Tibial nerve (tissue), 4 donors: ENCODE data around the gene PTGR3.

Experiments
- CTCF ChIP-seq, 5 experiments: fragments of 200-600 bp in 3 of 5; fragments of 450-650 bp in 2 of 5; sonication (generic) in 3 of 5; IDR thresholded peaks; one replicate each; pipeline ENCODE4 v1.5.1; 2016 to 2019; ENCODE audit warnings: antibody characterized with exemption in 5 of 5, mild to moderate bottlenecking in 3 of 5, moderate library complexity in 2 of 5
- EP300 ChIP-seq, 2 donors: sonication (generic); formaldehyde crosslinking; IDR thresholded peaks; one replicate each; pipeline ENCODE4 v1.6.1; 2017; ENCODE audit warnings: antibody characterized with exemption in 2 of 2, mild to moderate bottlenecking in 1 of 2
- POLR2A ChIP-seq, 2 donors: fragments of 450-650 bp; IDR thresholded peaks; one replicate each; pipeline ENCODE4 v1.6.1; 2017; ENCODE audit warnings: antibody characterized with exemption in 2 of 2, mild to moderate bottlenecking in 2 of 2, moderate library complexity in 2 of 2

DNA sequence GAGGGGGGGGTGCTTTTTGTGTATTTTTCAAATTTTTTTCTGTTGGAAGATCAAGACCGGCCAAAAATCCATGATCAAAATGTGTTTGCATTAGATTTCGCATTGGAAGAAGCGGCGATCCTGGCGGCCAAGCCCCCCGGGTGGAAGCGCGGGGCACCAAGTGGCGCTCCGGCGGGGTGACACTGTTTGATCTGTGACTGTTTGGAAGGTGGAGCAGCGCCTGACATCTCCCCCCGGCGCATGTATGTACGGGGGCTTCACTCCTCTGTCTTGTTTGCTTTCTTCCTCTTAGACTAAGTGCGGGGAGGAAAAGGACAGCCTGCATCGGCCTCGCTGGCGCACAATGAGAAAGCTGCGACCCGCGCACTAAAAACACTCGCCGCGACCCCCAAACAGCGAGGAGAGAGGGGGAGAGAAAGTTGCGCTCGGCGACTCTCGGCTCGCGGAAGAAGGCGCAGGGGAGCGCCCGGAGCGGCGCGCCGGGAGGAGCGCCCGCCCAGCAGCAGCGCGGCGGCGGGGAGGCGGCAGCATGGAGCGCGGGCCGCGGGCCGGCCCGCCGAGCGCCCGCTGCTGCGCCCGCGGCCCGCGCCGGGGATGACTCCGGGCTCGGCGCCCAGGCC lies 2.2 kb upstream of the PTGR3 start:
- TF ChIP-seq CTCF (IDR thresholded peaks at IDR 0.05), result no peak
- TF ChIP-seq POLR2A (IDR thresholded peaks at IDR 0.05), result no peak
- TF ChIP-seq EP300 (IDR thresholded peaks at IDR 0.05), result no peak
